HepG2 (cell line): ENCODE measurements around the gene STYXL1. TPM values are rescaled to one million over a fixed set of nuclear protein-coding genes. Genes with fewer than 3 reads are reported as not detected.

Experiments
- AGO2 ChIP-seq: fragments of 200-400 bp; formaldehyde crosslinking; optimal IDR thresholded peaks from 2 replicates; pipeline ENCODE3; 2017; ENCODE audit warnings: mild to moderate bottlenecking, low read depth, low read length, moderate library complexity
- CREB1 ChIP-seq, 2 experiments: fragments of 450-650 bp in 1 of 2; IDR thresholded peaks; 2 replicates each; pipeline ENCODE4 v1.6.1; 2016 to 2017; ENCODE audit warnings: control low read depth in 1 of 2, mild to moderate bottlenecking in 1 of 2, missing compliant biosample characterization in 1 of 2, missing genetic modification characterization in 1 of 2
- ETV6 ChIP-seq: sonication (generic); formaldehyde crosslinking; conservative IDR thresholded peaks from 2 replicates; pipeline ENCODE4 v1.4.0; 2020; ENCODE audit warnings: missing genetic modification reagents
- JUN ChIP-seq: sonication (generic); formaldehyde crosslinking; IDR thresholded peaks from 2 replicates; pipeline ENCODE4 v1.4.0; 2020; ENCODE audit warnings: mild to moderate bottlenecking, missing genetic modification reagents
- KAT7 ChIP-seq: IDR thresholded peaks from 2 replicates; pipeline ENCODE4 v1.6.1; 2018; ENCODE audit warnings: borderline replicate concordance, missing compliant biosample characterization
- MED8 ChIP-seq: sonication (generic); formaldehyde crosslinking; IDR thresholded peaks from 2 replicates; pipeline ENCODE4 v1.8.1; 2023; ENCODE audit warnings: mild to moderate bottlenecking, missing genetic modification reagents; ENCODE audit not compliant: insufficient replicate concordance
- MXD4 ChIP-seq: IDR thresholded peaks from 2 replicates; pipeline ENCODE4 v1.6.1; 2016; ENCODE audit warnings: mild to moderate bottlenecking, missing biosample characterization, missing genetic modification reagents
- MZF1 ChIP-seq: sonication (generic); formaldehyde crosslinking; IDR thresholded peaks from 2 replicates; pipeline ENCODE4 v1.8.1; 2023; ENCODE audit warnings: mild to moderate bottlenecking, missing genetic modification reagents, borderline replicate concordance
- POLR2A ChIP-seq, 2 experiments: IDR thresholded peaks; 2 replicates each; pipeline ENCODE4 v1.6.1; 2011; ENCODE audit warnings: low read depth in 2 of 2, low read length in 2 of 2, mild to moderate bottlenecking in 1 of 2, moderate library complexity in 1 of 2; ENCODE audit not compliant: insufficient read depth in 1 of 2
- REXO4 ChIP-seq: sonication (generic); formaldehyde crosslinking; IDR thresholded peaks from 2 replicates; pipeline ENCODE4 v1.8.0; 2022; ENCODE audit warnings: missing genetic modification reagents, mild to moderate bottlenecking, borderline replicate concordance
- SMAD3 ChIP-seq: sonication (generic); formaldehyde crosslinking; IDR thresholded peaks from 2 replicates; pipeline ENCODE4 v1.4.0; 2020; ENCODE audit warnings: missing genetic modification reagents
- SRSF4 ChIP-seq: fragments of 200-400 bp; formaldehyde crosslinking; IDR thresholded peaks from one replicate; pipeline ENCODE4 v1.6.1; 2018; ENCODE audit warnings: mild to moderate bottlenecking, low read depth, low read length, moderate library complexity; ENCODE audit not compliant: poor library complexity, severe bottlenecking
- SYNCRIP ChIP-seq: fragments of 200-400 bp; formaldehyde crosslinking; IDR thresholded peaks from 2 replicates; pipeline ENCODE4 v1.6.1; 2018; ENCODE audit warnings: mild to moderate bottlenecking, low read depth, low read length; ENCODE audit not compliant: insufficient read depth
- ZFP41 ChIP-seq: sonication (generic); formaldehyde crosslinking; IDR thresholded peaks from 2 replicates; pipeline ENCODE4 v1.4.0; 2020; ENCODE audit warnings: mild to moderate bottlenecking, missing genetic modification reagents, borderline replicate concordance
- ZFP82 ChIP-seq: sonication (generic); formaldehyde crosslinking; IDR thresholded peaks from 2 replicates; pipeline ENCODE4 v1.5.1; 2020; ENCODE audit warnings: mild to moderate bottlenecking, missing genetic modification reagents, borderline replicate concordance
- ZNF431 ChIP-seq: sonication (generic); formaldehyde crosslinking; IDR thresholded peaks from 2 replicates; pipeline ENCODE4 v1.9.0; 2022; ENCODE audit warnings: missing genetic modification reagents, low read depth, mild to moderate bottlenecking, borderline replicate concordance
- ZNF770 ChIP-seq: sonication (generic); formaldehyde crosslinking; IDR thresholded peaks from 2 replicates; pipeline ENCODE4 v1.5.0; 2020; ENCODE audit warnings: mild to moderate bottlenecking, missing genetic modification reagents
- ZSCAN9 ChIP-seq: IDR thresholded peaks from 2 replicates; pipeline ENCODE4 v1.6.1; 2016; ENCODE audit warnings: borderline replicate concordance
- polyA plus RNA-seq, 8 experiments: library from polyadenylated mRNA; depleted of rRNA in 3 of 8; stranded (reverse) in 7 of 8; unstranded in 1 of 8; fragments of >200 nt; fragmentation: Illumina TruSeq in 4 of 8; extraction: Trizol in 4 of 8; gene quantifications; 2 replicates each; pipeline versions ENCODE4 v1.2.1 to v1.2.3, GENCODE V29; 2011 to 2016; ENCODE audit warnings: low read depth in 4 of 8, missing spikeins in 1 of 8, mixed read lengths in 1 of 8; ENCODE audit not compliant: insufficient read depth in 1 of 8
- total RNA-seq, 5 experiments: library from RNA; depleted of rRNA; stranded (reverse); fragments of >200 nt; fragmentation: Illumina TruSeq; extraction: Trizol; gene quantifications; 2 replicates each; pipeline ENCODE4 v1.2.3, GENCODE V29; 2016; ENCODE audit warnings: low read depth in 1 of 5
- TF ChIP-seq, protein P1 (sequence below): sonication (generic); formaldehyde crosslinking; IDR thresholded peaks from 2 replicates; pipeline ENCODE4 v1.5.0; 2020; ENCODE audit warnings: missing genetic modification reagents
- TF ChIP-seq, protein P2 (sequence below): sonication (generic); formaldehyde crosslinking; IDR thresholded peaks from 2 replicates; pipeline ENCODE4 v1.5.0; 2020; ENCODE audit warnings: missing genetic modification reagents, mild to moderate bottlenecking, borderline replicate concordance
- TF ChIP-seq, protein P3 (sequence below): IDR thresholded peaks from 2 replicates; pipeline ENCODE4 v1.4.0; 2020; ENCODE audit warnings: mild to moderate bottlenecking, missing genetic modification reagents

Gene STYXL1
- total and polyA plus RNA-seq, 2 of the 13 experiments (the other 11 are each of a cell fraction or from before 2014, with no cell fraction given) = 23.9 to 38.3 TPM

GRCh38 chr7:76047811-76048667, at the start of gene STYXL1, which contains the start of gene MDH2 (continued):
- TF ChIP-seq MZF1 = no peak
- no peak for TF ChIP-seq SRSF4
- peak; percentile 62; the same call in 1 of the 2 replicates for TF ChIP-seq SMAD3
- TF ChIP-seq REXO4 = no peak
- TF ChIP-seq ZNF431 (CRISPR knock-in tag) = no peak; the same call in 1 of the 2 replicates
- peak; percentile 98 for TF ChIP-seq MXD4 (CRISPR knock-in tag)
- peak; percentile 66 for TF ChIP-seq ZNF770 (CRISPR knock-in tag)
- peak; percentile 92; the same call in 1 of the 2 replicates for TF ChIP-seq KAT7 (CRISPR knock-in tag)
- peak; percentile 64 for TF ChIP-seq MED8 (CRISPR knock-in tag)
- peak; percentile 58; the same call in 1 of the 2 replicates for TF ChIP-seq ETV6
- peak; percentile 91 for TF ChIP-seq CREB1 (IDR thresholded peaks at IDR 0.05)
- peak; percentile 47; the same call in 1 of the 2 replicates for TF ChIP-seq CREB1 (CRISPR knock-in tag; IDR thresholded peaks at IDR 0.05)
- TF ChIP-seq POLR2A (IDR thresholded peaks at IDR 0.05; ENCODE audit: insufficient read depth in 1 of 2, low read depth in 2 of 2, low read length in 2 of 2) = peak; percentile 89 to 92
- peak; percentile 22; the same call in 1 of the 2 replicates for TF ChIP-seq ZFP41 (CRISPR knock-in tag)
- TF ChIP-seq, protein P1, sequence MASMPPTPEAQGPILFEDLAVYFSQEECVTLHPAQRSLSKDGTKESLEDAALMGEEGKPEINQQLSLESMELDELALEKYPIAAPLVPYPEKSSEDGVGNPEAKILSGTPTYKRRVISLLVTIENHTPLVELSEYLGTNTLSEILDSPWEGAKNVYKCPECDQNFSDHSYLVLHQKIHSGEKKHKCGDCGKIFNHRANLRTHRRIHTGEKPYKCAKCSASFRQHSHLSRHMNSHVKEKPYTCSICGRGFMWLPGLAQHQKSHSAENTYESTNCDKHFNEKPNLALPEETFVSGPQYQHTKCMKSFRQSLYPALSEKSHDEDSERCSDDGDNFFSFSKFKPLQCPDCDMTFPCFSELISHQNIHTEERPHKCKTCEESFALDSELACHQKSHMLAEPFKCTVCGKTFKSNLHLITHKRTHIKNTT (CRISPR knock-in tag) = no peak
- TF ChIP-seq, protein P2, sequence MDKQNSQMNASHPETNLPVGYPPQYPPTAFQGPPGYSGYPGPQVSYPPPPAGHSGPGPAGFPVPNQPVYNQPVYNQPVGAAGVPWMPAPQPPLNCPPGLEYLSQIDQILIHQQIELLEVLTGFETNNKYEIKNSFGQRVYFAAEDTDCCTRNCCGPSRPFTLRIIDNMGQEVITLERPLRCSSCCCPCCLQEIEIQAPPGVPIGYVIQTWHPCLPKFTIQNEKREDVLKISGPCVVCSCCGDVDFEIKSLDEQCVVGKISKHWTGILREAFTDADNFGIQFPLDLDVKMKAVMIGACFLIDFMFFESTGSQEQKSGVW (CRISPR knock-in tag) = no peak
- TF ChIP-seq SYNCRIP = no peak
- TF ChIP-seq AGO2 = peak; percentile 96
- no peak for TF ChIP-seq ZFP82 (CRISPR knock-in tag)
- TF ChIP-seq ZSCAN9 (CRISPR knock-in tag) = peak; percentile 71; the same call in 1 of the 2 replicates
- TF ChIP-seq, protein P3, sequence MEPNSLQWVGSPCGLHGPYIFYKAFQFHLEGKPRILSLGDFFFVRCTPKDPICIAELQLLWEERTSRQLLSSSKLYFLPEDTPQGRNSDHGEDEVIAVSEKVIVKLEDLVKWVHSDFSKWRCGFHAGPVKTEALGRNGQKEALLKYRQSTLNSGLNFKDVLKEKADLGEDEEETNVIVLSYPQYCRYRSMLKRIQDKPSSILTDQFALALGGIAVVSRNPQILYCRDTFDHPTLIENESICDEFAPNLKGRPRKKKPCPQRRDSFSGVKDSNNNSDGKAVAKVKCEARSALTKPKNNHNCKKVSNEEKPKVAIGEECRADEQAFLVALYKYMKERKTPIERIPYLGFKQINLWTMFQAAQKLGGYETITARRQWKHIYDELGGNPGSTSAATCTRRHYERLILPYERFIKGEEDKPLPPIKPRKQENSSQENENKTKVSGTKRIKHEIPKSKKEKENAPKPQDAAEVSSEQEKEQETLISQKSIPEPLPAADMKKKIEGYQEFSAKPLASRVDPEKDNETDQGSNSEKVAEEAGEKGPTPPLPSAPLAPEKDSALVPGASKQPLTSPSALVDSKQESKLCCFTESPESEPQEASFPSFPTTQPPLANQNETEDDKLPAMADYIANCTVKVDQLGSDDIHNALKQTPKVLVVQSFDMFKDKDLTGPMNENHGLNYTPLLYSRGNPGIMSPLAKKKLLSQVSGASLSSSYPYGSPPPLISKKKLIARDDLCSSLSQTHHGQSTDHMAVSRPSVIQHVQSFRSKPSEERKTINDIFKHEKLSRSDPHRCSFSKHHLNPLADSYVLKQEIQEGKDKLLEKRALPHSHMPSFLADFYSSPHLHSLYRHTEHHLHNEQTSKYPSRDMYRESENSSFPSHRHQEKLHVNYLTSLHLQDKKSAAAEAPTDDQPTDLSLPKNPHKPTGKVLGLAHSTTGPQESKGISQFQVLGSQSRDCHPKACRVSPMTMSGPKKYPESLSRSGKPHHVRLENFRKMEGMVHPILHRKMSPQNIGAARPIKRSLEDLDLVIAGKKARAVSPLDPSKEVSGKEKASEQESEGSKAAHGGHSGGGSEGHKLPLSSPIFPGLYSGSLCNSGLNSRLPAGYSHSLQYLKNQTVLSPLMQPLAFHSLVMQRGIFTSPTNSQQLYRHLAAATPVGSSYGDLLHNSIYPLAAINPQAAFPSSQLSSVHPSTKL = peak; percentile 64
- 0 out of 2 replicates have a peak, but pooled peaks have one; percentile 57 for TF ChIP-seq JUN
